ENCODE measurements around the gene AFAP1L2. TPM values are rescaled to one million over a fixed set of nuclear protein-coding genes. Genes with fewer than 3 reads are reported as not detected.

Gene AFAP1L2
- polyA plus RNA-seq, 2 donors, result 7.8 to 8.2 TPM

GRCh38 chr10:114346176-114347031 is 57.9 kb downstream of the AFAP1L2 start:
- no peaks in the 10 kb centered on the region for H3K36me3 ChIP-seq (ENCODE audit: control insufficient read depth in 2 of 2, insufficient read depth in 2 of 2, low read length in 1 of 2)
- no peaks in the 10 kb centered on the region for H3K9me3 ChIP-seq (ENCODE audit: control insufficient read depth in 2 of 2, insufficient read depth in 1 of 2, low read depth in 1 of 2, low read length in 1 of 2)
- H3K27me3 ChIP-seq (ENCODE audit: control insufficient read depth in 1 of 2, insufficient read depth in 2 of 2, low read length in 2 of 2), result no peaks in the 10 kb centered on the region
- 81 to 85% methylated on average over 19 of the region's 19 CpGs for WGBS, 2 donors
- peaks cover 5 to 9% of the 10 kb centered on the region in 2 donors for H3K4me1 ChIP-seq (ENCODE audit: control insufficient read depth in 2 of 2, insufficient read depth in 2 of 2, low read length in 1 of 2)
- no peak overlapping the region for H3K27ac ChIP-seq (ENCODE audit: low read depth in 2 of 2, low read length in 1 of 2)
- H3K4me3 ChIP-seq (ENCODE audit: low read depth in 1 of 2, low read length in 2 of 2), result no peak overlapping the region

DNA sequence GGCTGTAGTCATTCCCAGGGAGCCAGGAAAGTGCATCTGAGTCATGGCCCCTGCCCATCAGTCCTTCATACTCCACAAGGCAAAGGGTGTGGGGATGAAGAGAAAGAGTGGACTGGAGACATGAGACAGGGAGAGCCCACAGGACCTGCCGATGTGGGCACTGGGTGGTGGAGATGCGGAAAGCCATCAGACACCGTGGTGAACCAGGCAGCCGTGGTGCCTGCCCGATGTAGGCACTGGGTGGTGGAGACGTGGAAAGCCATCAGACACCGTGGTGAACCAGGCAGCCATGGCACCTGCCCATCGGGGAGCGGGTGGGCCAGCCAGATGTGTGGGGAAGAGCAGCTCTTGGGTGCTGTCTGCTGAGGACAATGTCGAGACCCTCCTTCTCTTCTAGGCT is 58.6 kb downstream of the AFAP1L2 start:
- Histone ChIP-seq H3K27ac (ENCODE audit: low read depth in 2 of 2, low read length in 1 of 2) (no peak overlapping the region), H3K4me1 (ENCODE audit: control insufficient read depth in 2 of 2, insufficient read depth in 2 of 2, low read length in 1 of 2) (peaks cover 5 to 11% of the 10 kb centered on the region in 2 donors), H3K4me3 (ENCODE audit: low read depth in 1 of 2, low read length in 2 of 2) (no peak overlapping the region), H3K36me3 (ENCODE audit: control insufficient read depth in 2 of 2, insufficient read depth in 2 of 2, low read length in 1 of 2) (no peaks in the 10 kb centered on the region), H3K9me3 (ENCODE audit: control insufficient read depth in 2 of 2, insufficient read depth in 1 of 2, low read depth in 1 of 2, low read length in 1 of 2) (no peaks in the 10 kb centered on the region), H3K27me3 (ENCODE audit: control insufficient read depth in 1 of 2, insufficient read depth in 2 of 2, low read length in 2 of 2) (no peaks in the 10 kb centered on the region)
- 94 to 95% methylated on average over 10 of the region's 10 CpGs for WGBS, 2 donors

DNA sequence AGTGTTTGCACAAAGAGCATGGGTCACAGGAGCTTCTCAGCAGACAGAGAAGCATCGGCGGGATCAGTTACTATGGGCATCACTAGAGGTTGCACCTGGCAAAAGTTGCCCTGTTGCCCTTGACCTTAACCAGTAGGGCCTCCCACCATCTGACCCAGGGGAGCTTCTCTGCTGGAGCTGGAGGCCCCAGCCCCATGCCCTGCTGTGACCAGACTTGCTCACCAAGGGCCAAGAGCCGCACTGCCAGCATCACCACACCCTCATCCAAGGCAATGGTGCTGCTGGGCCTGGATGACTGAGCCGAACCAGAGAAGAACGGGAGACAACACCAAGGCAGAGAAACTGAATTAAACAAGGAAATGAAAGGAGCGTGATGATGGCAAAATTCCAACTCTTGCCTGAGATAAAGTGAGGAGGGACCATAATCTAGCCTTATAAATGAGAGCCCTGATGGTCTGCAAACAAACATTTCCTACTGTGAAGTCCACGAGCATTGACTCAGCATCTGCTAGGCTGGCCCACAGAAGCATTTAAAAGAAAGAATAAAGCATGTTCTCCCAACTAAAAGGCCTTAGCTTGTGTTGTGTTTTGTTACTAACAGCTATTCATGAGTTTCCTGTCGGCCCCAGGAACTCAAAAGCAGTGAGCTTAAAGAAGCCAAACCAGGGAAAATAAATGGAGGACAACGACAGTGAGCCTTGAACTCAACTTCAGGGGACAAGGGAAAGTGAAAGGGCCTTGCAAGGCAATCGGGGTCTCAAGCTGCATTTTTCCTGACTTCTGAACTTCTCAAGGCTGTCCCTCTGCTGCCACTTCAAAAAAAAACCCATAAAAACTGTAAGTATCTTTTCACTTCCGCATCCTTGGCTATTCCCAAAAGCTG is 60.4 kb downstream of the AFAP1L2 start:
- 67 to 68% methylated on average over 11 of the region's 11 CpGs for WGBS, 2 donors
- Histone ChIP-seq H3K4me3 (ENCODE audit: low read depth in 1 of 2, low read length in 2 of 2) (no peak overlapping the region), H3K9me3 (ENCODE audit: control insufficient read depth in 2 of 2, insufficient read depth in 1 of 2, low read depth in 1 of 2, low read length in 1 of 2) (no peaks in the 10 kb centered on the region), H3K27ac (ENCODE audit: low read depth in 2 of 2, low read length in 1 of 2) (no peak overlapping the region), H3K4me1 (ENCODE audit: control insufficient read depth in 2 of 2, insufficient read depth in 2 of 2, low read length in 1 of 2) (peaks cover 0 to 7% of the 10 kb centered on the region in 2 donors), H3K27me3 (ENCODE audit: control insufficient read depth in 1 of 2, insufficient read depth in 2 of 2, low read length in 2 of 2) (no peaks in the 10 kb centered on the region), H3K36me3 (ENCODE audit: control insufficient read depth in 2 of 2, insufficient read depth in 2 of 2, low read length in 1 of 2) (no peaks in the 10 kb centered on the region)

DNA sequence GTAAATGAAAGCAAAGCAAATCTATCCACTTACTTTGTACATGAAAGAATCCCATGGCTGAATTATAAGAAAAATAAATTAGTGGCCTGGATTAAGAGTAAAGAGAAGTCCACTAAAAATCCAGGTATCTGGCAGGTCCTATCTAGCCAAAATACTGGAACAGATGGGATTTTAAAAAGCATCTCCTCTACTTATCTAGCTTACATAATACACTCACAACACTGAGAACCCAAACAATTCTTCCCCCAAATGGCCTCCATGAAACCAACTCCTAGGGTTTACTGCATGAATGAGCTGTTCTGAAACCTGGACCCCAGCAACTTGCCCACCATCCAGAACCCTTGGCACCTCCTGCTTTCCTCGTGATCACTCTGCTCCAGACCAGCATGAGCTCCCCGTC is 61.3 kb downstream of the AFAP1L2 start:
- peaks cover 2 to 9% of the 10 kb centered on the region in 2 donors for H3K4me1 ChIP-seq (ENCODE audit: control insufficient read depth in 2 of 2, insufficient read depth in 2 of 2, low read length in 1 of 2)
- no peaks in the 10 kb centered on the region for H3K36me3 ChIP-seq (ENCODE audit: control insufficient read depth in 2 of 2, insufficient read depth in 2 of 2, low read length in 1 of 2)
- H3K4me3 ChIP-seq (ENCODE audit: low read depth in 1 of 2, low read length in 2 of 2), result no peak overlapping the region
- H3K9me3 ChIP-seq (ENCODE audit: control insufficient read depth in 2 of 2, insufficient read depth in 1 of 2, low read depth in 1 of 2, low read length in 1 of 2), result no peaks in the 10 kb centered on the region
- no peaks in the 10 kb centered on the region for H3K27me3 ChIP-seq (ENCODE audit: control insufficient read depth in 1 of 2, insufficient read depth in 2 of 2, low read length in 2 of 2)
- no peak overlapping the region for H3K27ac ChIP-seq (ENCODE audit: low read depth in 2 of 2, low read length in 1 of 2)
- WGBS, 2 donors, result 84 to 88% methylated on average over 2 of the region's 2 CpGs

GRCh38 chr10:114340816-114341215 is 63.5 kb downstream of the AFAP1L2 start:
- H3K9me3 ChIP-seq (ENCODE audit: control insufficient read depth in 2 of 2, insufficient read depth in 1 of 2, low read depth in 1 of 2, low read length in 1 of 2), result no peaks in the 10 kb centered on the region
- WGBS, 2 donors, result 57 to 80% methylated on average over 8 of the region's 8 CpGs
- no peak overlapping the region for H3K4me3 ChIP-seq (ENCODE audit: low read depth in 1 of 2, low read length in 2 of 2)
- H3K36me3 ChIP-seq (ENCODE audit: control insufficient read depth in 2 of 2, insufficient read depth in 2 of 2, low read length in 1 of 2), result no peaks in the 10 kb centered on the region
- no peak overlapping the region for H3K27ac ChIP-seq (ENCODE audit: low read depth in 2 of 2, low read length in 1 of 2)
- peaks cover 10 to 12% of the 10 kb centered on the region in 2 donors for H3K4me1 ChIP-seq (ENCODE audit: control insufficient read depth in 2 of 2, insufficient read depth in 2 of 2, low read length in 1 of 2)
- no peaks in the 10 kb centered on the region for H3K27me3 ChIP-seq (ENCODE audit: control insufficient read depth in 1 of 2, insufficient read depth in 2 of 2, low read length in 2 of 2)

DNA sequence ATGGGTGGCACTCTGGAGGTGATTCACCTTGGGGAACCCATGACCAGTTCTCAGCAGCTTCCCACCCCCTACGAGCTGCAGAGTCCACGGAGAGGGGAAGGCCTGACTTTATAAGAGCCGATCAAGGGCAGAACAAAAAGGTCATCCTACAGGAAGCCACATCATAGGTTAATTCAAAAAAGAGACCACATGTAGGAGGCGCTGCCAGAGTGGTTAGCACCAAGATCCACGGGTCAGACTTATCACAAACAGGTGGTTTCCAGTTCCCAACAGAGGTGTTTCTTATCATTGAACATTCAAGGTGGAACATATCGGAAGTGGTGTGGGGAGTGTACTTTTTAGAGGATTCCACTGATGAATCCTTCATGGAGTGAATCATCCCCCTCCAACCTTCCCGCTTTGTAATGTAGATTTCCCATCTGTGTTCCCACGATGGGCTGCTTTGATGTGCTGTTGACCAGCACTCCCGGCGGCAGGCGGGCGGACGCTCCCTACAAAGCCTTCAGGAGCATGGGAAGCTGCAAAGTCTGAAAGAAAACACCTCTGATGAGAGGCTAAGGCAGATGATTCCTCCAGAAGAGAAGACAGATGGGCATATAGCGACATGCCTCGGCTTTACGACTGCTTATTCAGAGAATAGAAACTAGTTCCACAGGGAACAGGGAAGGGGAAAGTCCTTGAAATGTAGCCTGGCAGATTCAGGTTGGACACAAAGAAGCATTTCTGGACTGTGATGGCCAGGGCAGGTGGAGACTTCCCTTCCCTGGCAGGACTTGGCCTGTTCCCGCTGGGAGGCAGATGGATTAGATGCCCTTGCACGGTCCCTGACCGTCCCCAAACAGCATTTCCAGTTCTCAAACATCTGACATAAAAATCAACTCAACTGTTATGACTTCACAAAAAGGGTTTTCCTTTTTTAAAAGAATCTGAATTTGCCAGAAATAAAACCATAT is 66.5 kb downstream of the AFAP1L2 start:
- Histone ChIP-seq H3K36me3 (ENCODE audit: control insufficient read depth in 2 of 2, insufficient read depth in 2 of 2, low read length in 1 of 2) (no peaks in the 10 kb centered on the region), H3K9me3 (ENCODE audit: control insufficient read depth in 2 of 2, insufficient read depth in 1 of 2, low read depth in 1 of 2, low read length in 1 of 2) (no peaks in the 10 kb centered on the region), H3K27me3 (ENCODE audit: control insufficient read depth in 1 of 2, insufficient read depth in 2 of 2, low read length in 2 of 2) (no peaks in the 10 kb centered on the region), H3K4me3 (ENCODE audit: low read depth in 1 of 2, low read length in 2 of 2) (no peak overlapping the region), H3K4me1 (ENCODE audit: control insufficient read depth in 2 of 2, insufficient read depth in 2 of 2, low read length in 1 of 2) (peaks cover 7 to 12% of the 10 kb centered on the region in 2 donors), H3K27ac (ENCODE audit: low read depth in 2 of 2, low read length in 1 of 2) (peak overlapping the region in 1 of 2 donors; percentile 75)
- WGBS, 2 donors, result 60 to 65% methylated on average over 19 of the region's 19 CpGs

GRCh38 chr10:114336823-114337509 is 67.3 kb downstream of the AFAP1L2 start:
- WGBS, 2 donors, result 64 to 68% methylated on average over 10 of the region's 10 CpGs
- H3K4me3 ChIP-seq (ENCODE audit: low read depth in 1 of 2, low read length in 2 of 2), result no peak overlapping the region
- no peaks in the 10 kb centered on the region for H3K27me3 ChIP-seq (ENCODE audit: control insufficient read depth in 1 of 2, insufficient read depth in 2 of 2, low read length in 2 of 2)
- peak overlapping the region in 1 of 2 donors; percentile 75 for H3K27ac ChIP-seq (ENCODE audit: low read depth in 2 of 2, low read length in 1 of 2)
- H3K9me3 ChIP-seq (ENCODE audit: control insufficient read depth in 2 of 2, insufficient read depth in 1 of 2, low read depth in 1 of 2, low read length in 1 of 2), result no peaks in the 10 kb centered on the region
- H3K4me1 ChIP-seq (ENCODE audit: control insufficient read depth in 2 of 2, insufficient read depth in 2 of 2, low read length in 1 of 2), result peaks cover 7 to 16% of the 10 kb centered on the region in 2 donors
- H3K36me3 ChIP-seq (ENCODE audit: control insufficient read depth in 2 of 2, insufficient read depth in 2 of 2, low read length in 1 of 2), result no peaks in the 10 kb centered on the region

DNA sequence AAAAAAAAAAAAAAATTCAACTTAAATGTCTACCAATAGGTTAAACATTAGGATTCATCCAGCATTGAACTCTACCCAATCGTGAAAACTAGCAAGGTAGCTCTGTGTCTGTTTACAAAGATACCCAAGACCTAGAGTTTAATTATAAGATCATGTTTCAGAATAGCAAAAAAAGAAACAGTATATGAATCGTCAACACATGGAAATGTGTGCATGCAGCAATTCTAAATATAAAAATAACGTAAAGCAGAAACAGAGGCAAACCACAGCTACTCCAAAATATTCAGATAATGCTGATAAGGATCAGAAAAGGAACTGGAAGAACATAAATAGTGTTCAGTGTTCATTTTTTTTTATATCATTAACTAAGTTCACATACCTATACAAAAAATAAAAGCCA is 68.7 kb downstream of the AFAP1L2 start:
- no peaks in the 10 kb centered on the region for H3K27me3 ChIP-seq (ENCODE audit: control insufficient read depth in 1 of 2, insufficient read depth in 2 of 2, low read length in 2 of 2)
- 71 to 73% methylated on average over 3 of the region's 3 CpGs for WGBS, 2 donors

More for the DNA sequence above, 68.7 kb downstream of the AFAP1L2 start:
- H3K36me3 ChIP-seq (ENCODE audit: control insufficient read depth in 2 of 2, insufficient read depth in 2 of 2, low read length in 1 of 2), result no peaks in the 10 kb centered on the region
- no peak overlapping the region for H3K27ac ChIP-seq (ENCODE audit: low read depth in 2 of 2, low read length in 1 of 2)
- H3K9me3 ChIP-seq (ENCODE audit: control insufficient read depth in 2 of 2, insufficient read depth in 1 of 2, low read depth in 1 of 2, low read length in 1 of 2), result no peaks in the 10 kb centered on the region
- H3K4me1 ChIP-seq (ENCODE audit: control insufficient read depth in 2 of 2, insufficient read depth in 2 of 2, low read length in 1 of 2), result peaks cover 4 to 17% of the 10 kb centered on the region in 2 donors
- no peak overlapping the region for H3K4me3 ChIP-seq (ENCODE audit: low read depth in 1 of 2, low read length in 2 of 2)
